ACC112 (cell line): Measurements from ENCODE around the gene LRRC55.
"Not testable (repeated sequence)": the region's sequence is repeated elsewhere in the genome, so short reads cannot be mapped to it uniquely, and the experiment has no call there.

ENCODE experiments used
- H2AFZ ChIP-seq: fragments of 200-600 bp; sonication (generic); one replicate; pipeline ENCODE4 v1.6.0; 2017; ENCODE audit warnings: antibody characterized with exemption, low read length; ENCODE audit not compliant: unreplicated experiment
- H3K27ac ChIP-seq: fragments of 200-600 bp; sonication (generic); 2 replicates; pipeline ENCODE4 v1.5.1; 2014; ENCODE audit warnings: low read depth, mild to moderate bottlenecking, antibody characterized with exemption, low read length, moderate library complexity
- H3K27me3 ChIP-seq: fragments of 200-600 bp; sonication (generic); 2 replicates; pipeline ENCODE4 v1.6.1; 2014; ENCODE audit warnings: mild to moderate bottlenecking, antibody characterized with exemption, low read length, moderate library complexity, mixed read lengths; ENCODE audit not compliant: insufficient read depth
- H3K36me3 ChIP-seq: fragments of 200-600 bp; sonication (generic); 2 replicates; pipeline ENCODE4 v1.6.1; 2016; ENCODE audit warnings: mild to moderate bottlenecking, antibody characterized with exemption, low read length, moderate library complexity, mixed read lengths; ENCODE audit not compliant: insufficient read depth
- H3K4me1 ChIP-seq: fragments of 200-600 bp; sonication (generic); one replicate; pipeline ENCODE4 v1.6.1; 2016; ENCODE audit warnings: low read length, mixed read lengths; ENCODE audit not compliant: insufficient read depth, unreplicated experiment, control insufficient read depth
- H3K4me3 ChIP-seq: fragments of 200-600 bp; sonication (generic); 2 replicates; pipeline ENCODE4 v1.5.1; 2014; ENCODE audit warnings: mild to moderate bottlenecking, low read depth, low read length
- H3K79me2 ChIP-seq: fragments of 200-600 bp; sonication (generic); one replicate; pipeline ENCODE4 v1.6.0; 2016; ENCODE audit warnings: low read length; ENCODE audit not compliant: control insufficient read depth, unreplicated experiment, insufficient read depth

Gene LRRC55

GRCh38 chr11:57161351-57161750, 20.4 kb upstream of the LRRC55 start:
- H2AFZ ChIP-seq: no peak overlapping the region
- H3K27ac ChIP-seq: no peak overlapping the region
- no peak overlapping the region for H3K4me3 ChIP-seq
- H3K27me3 ChIP-seq: peaks cover 38% of the 10 kb centered on the region
- no peaks in the 10 kb centered on the region for H3K79me2 ChIP-seq
- H3K4me1 ChIP-seq: no peaks in the 10 kb centered on the region
- no peaks in the 10 kb centered on the region for H3K36me3 ChIP-seq

DNA sequence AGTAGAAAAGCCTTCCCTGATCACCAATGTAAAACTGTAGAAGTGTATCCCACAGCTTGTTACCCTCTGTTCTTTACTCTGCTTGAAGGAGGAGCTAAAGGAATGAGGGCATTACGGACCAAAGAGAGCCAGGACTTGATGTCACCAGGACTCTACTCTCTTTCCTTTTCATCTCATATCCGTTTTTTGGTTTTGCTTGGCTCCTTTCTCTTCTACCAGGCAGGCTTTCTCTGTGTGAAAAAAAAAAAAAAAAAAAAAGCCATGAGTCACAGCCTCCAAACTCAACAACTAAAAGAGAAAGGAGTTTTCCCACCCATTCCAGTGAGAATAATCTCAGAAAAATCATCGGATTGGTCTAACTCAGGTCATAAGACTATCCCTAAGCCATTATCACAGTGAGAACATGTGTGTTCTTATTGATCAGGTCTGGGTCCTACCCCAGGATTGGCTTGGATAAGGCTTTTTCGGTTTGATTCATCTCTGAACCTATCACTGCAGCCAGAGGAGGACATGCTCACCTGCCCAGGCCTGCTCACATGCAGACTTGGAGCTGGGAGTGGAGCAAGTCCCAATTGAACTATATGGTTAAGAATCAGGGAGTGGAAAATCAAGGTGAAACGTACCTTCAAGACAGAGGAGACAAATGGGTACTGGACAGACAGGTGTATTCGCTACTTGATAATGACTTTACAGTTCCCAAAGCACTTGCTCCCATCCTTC, 19.4 kb upstream of the LRRC55 start:
- Histone ChIP-seq H3K4me3 (no peak overlapping the region), H3K79me2 (no peaks in the 10 kb centered on the region), H3K27me3 (peaks cover 38% of the 10 kb centered on the region), H3K4me1 (no peaks in the 10 kb centered on the region), H3K27ac (no peak overlapping the region), H2AFZ (no peak overlapping the region), H3K36me3 (no peaks in the 10 kb centered on the region)

DNA sequence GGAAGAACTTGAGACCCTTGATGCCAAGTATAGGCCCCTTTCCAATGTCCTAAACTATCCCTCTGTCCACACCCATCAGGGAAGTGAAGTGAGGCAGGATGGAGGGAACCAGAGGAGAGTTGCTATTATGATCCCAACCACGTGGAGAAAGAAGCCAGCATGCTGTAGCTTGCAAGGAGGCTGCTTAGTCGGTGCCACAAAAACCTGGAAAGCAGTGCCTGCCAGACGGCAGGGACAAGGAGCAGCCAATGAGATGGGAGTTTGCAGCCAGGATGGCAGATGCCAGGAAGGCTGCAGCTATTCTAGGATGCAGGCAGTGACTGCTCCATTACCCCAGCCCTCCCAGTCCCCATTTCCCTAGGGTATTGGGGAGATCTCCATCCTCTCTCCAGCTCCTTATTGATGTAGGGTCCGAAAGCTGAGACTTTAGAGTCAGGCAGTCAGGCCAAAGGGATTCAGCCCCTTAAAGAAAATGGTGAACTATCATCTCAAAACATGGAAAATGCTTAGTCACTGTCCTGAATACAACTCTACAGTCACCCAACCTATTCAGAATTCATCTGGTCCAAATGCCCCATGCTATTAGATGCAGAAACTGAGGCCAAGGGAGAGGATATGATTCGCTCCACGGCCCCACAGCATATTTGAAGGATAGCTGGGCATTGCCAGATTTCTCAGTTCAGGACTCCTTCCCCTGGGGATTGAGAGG, 18.4 kb upstream of the LRRC55 start:
- Histone ChIP-seq H2AFZ (no peak overlapping the region), H3K79me2 (no peaks in the 10 kb centered on the region), H3K4me3 (no peak overlapping the region), H3K27ac (no peak overlapping the region), H3K27me3 (peaks cover 38% of the 10 kb centered on the region), H3K36me3 (no peaks in the 10 kb centered on the region), H3K4me1 (no peaks in the 10 kb centered on the region)

DNA sequence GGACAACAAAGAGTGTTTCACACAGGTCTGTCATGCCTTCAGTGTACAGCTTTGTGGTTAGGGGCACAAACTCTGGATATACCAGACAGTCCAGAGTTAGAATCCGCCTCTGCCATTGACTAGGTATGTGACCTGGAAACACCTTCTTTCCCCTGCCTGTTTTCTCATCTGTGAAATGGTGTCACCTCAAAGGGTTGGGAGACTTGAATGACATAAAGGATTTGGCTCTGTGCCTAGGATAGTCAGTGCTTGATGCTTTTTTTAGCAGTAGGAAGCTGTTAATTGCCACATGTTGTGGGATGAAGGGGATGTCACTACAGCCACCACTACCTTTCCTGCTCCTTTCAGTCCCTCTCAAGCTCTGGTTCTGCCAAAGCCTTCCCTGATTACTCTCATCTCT, 17.4 kb upstream of the LRRC55 start:
- Histone ChIP-seq H3K36me3 (no peaks in the 10 kb centered on the region), H3K27ac (no peak overlapping the region), H3K4me3 (no peak overlapping the region), H3K4me1 (no peaks in the 10 kb centered on the region), H3K79me2 (no peaks in the 10 kb centered on the region), H2AFZ (no peak overlapping the region), H3K27me3 (peaks cover 38% of the 10 kb centered on the region)

DNA sequence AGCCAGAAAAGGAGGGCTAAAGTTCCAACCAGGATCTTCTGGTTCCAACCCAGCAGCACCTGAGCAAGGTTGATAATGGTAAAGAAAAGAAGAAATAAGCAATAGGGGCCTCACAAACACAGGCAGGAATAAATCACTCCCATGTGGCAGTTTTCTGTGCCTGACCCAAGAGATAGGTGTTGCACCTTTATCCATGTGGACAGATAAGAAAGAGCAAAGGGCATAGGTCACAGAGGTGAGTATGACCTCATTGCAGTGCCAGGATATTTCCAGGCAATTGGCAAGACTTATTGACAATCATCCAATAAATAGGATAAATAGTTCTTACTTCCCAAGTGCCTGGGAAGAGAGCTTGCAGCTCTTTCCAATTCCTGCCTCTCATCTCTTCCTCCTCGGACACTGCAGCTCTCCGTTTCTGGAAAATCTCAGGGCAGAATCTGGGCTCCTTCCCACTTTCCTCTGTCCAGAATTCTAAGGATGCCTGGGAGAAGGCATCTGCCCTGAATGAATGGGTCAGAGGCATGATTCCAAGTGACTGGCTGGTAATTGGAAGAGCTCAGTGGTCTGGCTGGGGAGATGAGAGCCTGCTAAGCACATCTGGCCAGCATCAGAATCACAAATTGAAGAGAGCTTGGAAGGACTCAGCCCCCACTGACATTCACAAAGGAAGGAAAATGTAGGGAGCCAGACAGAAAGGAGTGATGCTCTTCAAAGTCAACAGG, 14.5 kb upstream of the LRRC55 start:
- H3K4me3 ChIP-seq: no peak overlapping the region
- H2AFZ ChIP-seq: no peak overlapping the region
- H3K79me2 ChIP-seq: no peaks in the 10 kb centered on the region
- peaks cover 39% of the 10 kb centered on the region for H3K27me3 ChIP-seq
- no peak overlapping the region for H3K27ac ChIP-seq
- no peaks in the 10 kb centered on the region for H3K36me3 ChIP-seq
- H3K4me1 ChIP-seq: no peaks in the 10 kb centered on the region

DNA sequence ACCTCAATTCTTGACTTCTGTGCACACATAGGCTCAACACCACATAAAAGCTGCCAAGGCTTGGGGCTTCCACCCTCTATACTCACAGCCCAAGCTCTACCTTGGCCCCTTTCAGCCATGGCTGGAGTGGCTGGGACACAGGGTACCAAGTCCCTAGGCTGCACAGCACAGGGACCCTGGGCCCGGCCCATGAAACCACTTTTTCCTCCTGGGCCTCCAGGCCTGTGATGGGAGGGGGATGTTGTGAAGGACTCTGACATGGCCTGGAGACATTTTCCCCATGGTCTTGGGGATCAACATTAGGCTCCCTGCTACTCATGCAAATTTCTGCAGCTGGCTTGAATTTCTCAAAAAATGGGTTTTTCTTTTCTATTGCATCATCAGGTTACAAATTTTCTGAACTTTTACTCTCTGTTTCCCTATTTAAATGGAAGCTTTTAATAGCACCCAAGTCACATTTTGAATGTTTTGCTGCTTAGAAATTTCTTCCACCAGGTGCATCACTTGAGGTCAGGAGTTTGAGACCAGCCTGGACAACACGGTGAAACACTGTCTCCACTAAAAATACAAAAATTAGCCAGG, 11.9 kb upstream of the LRRC55 start:
- H3K79me2 ChIP-seq, H3K36me3 ChIP-seq, H3K4me1 ChIP-seq: not testable (repeated sequence)

DNA sequence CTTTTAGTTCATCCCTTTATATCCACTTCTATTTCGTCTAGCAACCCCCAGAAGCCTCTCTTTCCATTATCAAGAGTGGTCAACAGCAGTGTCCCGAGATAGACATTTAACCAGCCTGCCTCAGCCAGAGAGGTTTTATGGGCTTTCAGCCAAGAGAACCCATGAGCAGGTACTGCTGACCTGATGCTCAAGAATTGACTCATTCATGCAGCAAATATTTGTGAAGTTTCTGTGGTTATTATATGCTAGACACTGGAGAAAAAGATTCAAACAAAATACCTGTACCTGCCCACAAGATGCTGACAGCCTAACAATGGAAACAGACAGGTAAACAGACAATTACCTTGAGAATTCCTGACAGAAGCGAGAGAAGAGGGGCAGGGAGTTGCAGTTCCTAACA, 9.7 kb upstream of the LRRC55 start:
- H3K4me3 ChIP-seq: no peak overlapping the region
- no peaks in the 10 kb centered on the region for H3K4me1 ChIP-seq
- H2AFZ ChIP-seq: no peak overlapping the region
- peaks cover 64% of the 10 kb centered on the region for H3K27me3 ChIP-seq
- H3K79me2 ChIP-seq: no peaks in the 10 kb centered on the region
- no peaks in the 10 kb centered on the region for H3K36me3 ChIP-seq
- no peak overlapping the region for H3K27ac ChIP-seq

More for the DNA sequence above, 11.9 kb upstream of the LRRC55 start:
- not testable (repeated sequence) for H3K4me3 ChIP-seq, H2AFZ ChIP-seq, H3K27ac ChIP-seq
- peaks cover 55% of the 10 kb centered on the region for H3K27me3 ChIP-seq

DNA sequence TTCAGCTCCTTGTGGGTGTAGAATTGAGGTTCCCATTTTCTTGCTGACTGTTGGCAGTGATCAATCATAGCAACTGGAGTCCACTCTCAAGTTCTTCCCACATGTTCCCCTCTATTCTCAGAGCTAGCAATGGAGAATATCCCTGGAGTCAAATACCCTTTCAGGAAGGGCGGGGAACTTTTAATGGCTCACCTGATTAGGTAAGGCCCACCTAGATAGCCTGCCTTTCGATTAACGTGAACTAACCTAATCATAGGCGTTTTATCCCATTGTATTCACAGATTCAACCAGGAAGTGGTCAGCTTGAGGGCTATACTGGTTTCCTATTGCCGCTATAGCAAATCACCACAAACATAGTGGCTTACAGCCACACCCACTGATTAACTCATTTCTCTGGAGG, 7.1 kb upstream of the LRRC55 start:
- Histone ChIP-seq H3K4me3 (no peak overlapping the region), H3K36me3 (no peaks in the 10 kb centered on the region), H2AFZ (no peak overlapping the region), H3K27ac (no peak overlapping the region), H3K79me2 (no peaks in the 10 kb centered on the region), H3K4me1 (no peaks in the 10 kb centered on the region), H3K27me3 (peaks cover 77% of the 10 kb centered on the region)

DNA sequence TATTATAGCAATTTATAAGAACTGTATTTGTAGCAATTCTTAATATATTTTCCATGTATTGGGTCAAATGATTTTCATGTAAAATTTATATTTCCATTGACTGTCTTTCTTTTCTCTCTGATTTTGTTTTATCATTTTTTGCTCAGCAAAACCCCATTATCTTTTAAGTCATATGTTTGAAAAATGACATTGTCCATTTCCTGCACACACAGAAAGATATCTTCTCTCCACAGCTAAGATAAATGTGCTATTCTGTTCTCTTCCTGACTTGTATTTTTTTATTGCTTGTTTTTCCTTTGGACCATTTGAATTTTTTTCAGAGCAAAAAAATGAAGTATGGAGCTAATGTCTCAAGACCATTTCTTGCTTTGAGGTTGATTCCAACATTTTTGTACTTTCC, 6.3 kb upstream of the LRRC55 start:
- Histone ChIP-seq H3K36me3 (no peaks in the 10 kb centered on the region), H2AFZ (no peak overlapping the region), H3K4me1 (no peaks in the 10 kb centered on the region), H3K4me3 (no peak overlapping the region), H3K27ac (no peak overlapping the region), H3K79me2 (no peaks in the 10 kb centered on the region), H3K27me3 (peaks cover 85% of the 10 kb centered on the region)

GRCh38 chr11:57178334-57178733, 3.4 kb upstream of the LRRC55 start:
- peaks cover 78% of the 10 kb centered on the region for H3K27me3 ChIP-seq
- no peak overlapping the region for H3K4me3 ChIP-seq
- no peaks in the 10 kb centered on the region for H3K36me3 ChIP-seq
- H2AFZ ChIP-seq: no peak overlapping the region
- H3K27ac ChIP-seq: no peak overlapping the region
- H3K79me2 ChIP-seq: no peaks in the 10 kb centered on the region
- no peaks in the 10 kb centered on the region for H3K4me1 ChIP-seq
